Activated naive CD8-positive, alpha-beta T cell treated with anti-CD3 and anti-CD28 coated beads, Interleukin-2, amount 50 U/mL, for 24 hours (primary cell): ENCODE data around the gene ZNF296.
"Not testable (repeated sequence)": the region's sequence is repeated elsewhere in the genome, so short reads cannot be mapped to it uniquely, and the experiment has no call there.

ENCODE experiments used
- ATAC-seq: fragments of 150-1000 bp; cut with Tn5 transposase; one replicate; pipeline ENCODE4 v1.10.0; 2021
- DNase-seq: peaks from one replicate; pipeline ENCODE4 v3.0.0; 2021
- H3K27ac Mint-ChIP-seq: one replicate; pipeline ENCODE4 v1.8.0; 2021; ENCODE audit warnings: mild to moderate bottlenecking, mixed read lengths
- H3K27me3 Mint-ChIP-seq: one replicate; pipeline ENCODE4 v1.8.0; 2021; ENCODE audit warnings: mixed read lengths
- H3K36me3 Mint-ChIP-seq: one replicate; pipeline ENCODE4 v1.8.0; 2021; ENCODE audit warnings: low read depth, mixed read lengths
- H3K4me1 Mint-ChIP-seq: one replicate; pipeline ENCODE4 v1.8.0; 2021; ENCODE audit warnings: mixed read lengths
- H3K4me3 Mint-ChIP-seq: one replicate; pipeline ENCODE4 v1.8.0; 2021; ENCODE audit warnings: mild to moderate bottlenecking, moderate library complexity, mixed read lengths
- H3K9me3 Mint-ChIP-seq: one replicate; pipeline ENCODE4 v1.8.0; 2021; ENCODE audit warnings: mixed read lengths

Gene ZNF296

GRCh38 chr19:45112111-45112827 lies 36.0 kb upstream of the ZNF296 start:
- Mint-ChIP-seq H3K36me3 (no peaks in the 10 kb centered on the region), H3K27ac (no peak overlapping the region), H3K9me3 (no peaks in the 10 kb centered on the region), H3K4me3 (no peak overlapping the region), H3K27me3 (no peaks in the 10 kb centered on the region), H3K4me1 (peaks cover 59% of the 10 kb centered on the region)
- no peak for ATAC-seq
- no peak for DNase-seq

GRCh38 chr19:45110851-45111266 lies 34.6 kb upstream of the ZNF296 start:
- DNase-seq: no peak
- H3K27me3 Mint-ChIP-seq: no peaks in the 10 kb centered on the region
- H3K9me3 Mint-ChIP-seq: no peaks in the 10 kb centered on the region
- ATAC-seq: peak; percentile 89
- H3K36me3 Mint-ChIP-seq: no peaks in the 10 kb centered on the region
- no peak overlapping the region for H3K4me3 Mint-ChIP-seq
- no peak overlapping the region for H3K27ac Mint-ChIP-seq
- H3K4me1 Mint-ChIP-seq: peaks cover 45% of the 10 kb centered on the region

GRCh38 chr19:45107621-45108150 lies 31.4 kb upstream of the ZNF296 start:
- Mint-ChIP-seq H3K27ac (no peak overlapping the region), H3K27me3 (no peaks in the 10 kb centered on the region), H3K9me3 (no peaks in the 10 kb centered on the region), H3K4me1 (peaks cover 55% of the 10 kb centered on the region), H3K4me3 (no peak overlapping the region), H3K36me3 (no peaks in the 10 kb centered on the region)
- ATAC-seq (no peak), DNase-seq (no peak)

GRCh38 chr19:45106363-45106762 lies 30.1 kb upstream of the ZNF296 start:
- not testable (repeated sequence) for DNase-seq, H3K9me3 Mint-ChIP-seq, H3K27ac Mint-ChIP-seq, H3K27me3 Mint-ChIP-seq, H3K36me3 Mint-ChIP-seq, ATAC-seq, H3K4me3 Mint-ChIP-seq
- H3K4me1 Mint-ChIP-seq: peaks cover 55% of the 10 kb centered on the region

GRCh38 chr19:45104658-45105349 lies 28.5 kb upstream of the ZNF296 start:
- H3K4me3 Mint-ChIP-seq: no peak overlapping the region
- no peak for DNase-seq
- no peaks in the 10 kb centered on the region for H3K36me3 Mint-ChIP-seq
- no peaks in the 10 kb centered on the region for H3K27me3 Mint-ChIP-seq
- H3K9me3 Mint-ChIP-seq: no peaks in the 10 kb centered on the region
- H3K27ac Mint-ChIP-seq: peak overlapping the region; percentile 61
- peak; percentile 8 for ATAC-seq
- H3K4me1 Mint-ChIP-seq: peaks cover 43% of the 10 kb centered on the region

- H3K4me1 Mint-ChIP-seq: peaks cover 49% of the 10 kb centered on the region
- no peaks in the 10 kb centered on the region for H3K27me3 Mint-ChIP-seq
- H3K9me3 Mint-ChIP-seq: no peaks in the 10 kb centered on the region
- no peaks in the 10 kb centered on the region for H3K36me3 Mint-ChIP-seq
- H3K4me3 Mint-ChIP-seq: peak overlapping the region; percentile 34
- DNase-seq: no peak
- H3K27ac Mint-ChIP-seq: no peak overlapping the region
- ATAC-seq: no peak
Measured at GRCh38 chr19:45103508-45104319, 27.4 kb upstream of the ZNF296 start.

GRCh38 chr19:45103156-45103507 lies 26.9 kb upstream of the ZNF296 start:
- Mint-ChIP-seq H3K9me3 (no peaks in the 10 kb centered on the region), H3K4me1 (peaks cover 55% of the 10 kb centered on the region)

GRCh38 chr19:45102481-45102880 lies 26.2 kb upstream of the ZNF296 start:
- Mint-ChIP-seq H3K36me3 (no peaks in the 10 kb centered on the region), H3K27me3 (no peaks in the 10 kb centered on the region), H3K4me1 (peaks cover 56% of the 10 kb centered on the region), H3K4me3 (no peak overlapping the region), H3K9me3 (no peaks in the 10 kb centered on the region), H3K27ac (no peak overlapping the region)
- DNase-seq (no peak), ATAC-seq (no peak)

More at GRCh38 chr19:45103156-45103507, 26.9 kb upstream of the ZNF296 start:
- ATAC-seq (peak; percentile 55), DNase-seq (no peak)
- Mint-ChIP-seq H3K27ac (no peak overlapping the region), H3K27me3 (no peaks in the 10 kb centered on the region), H3K36me3 (no peaks in the 10 kb centered on the region), H3K4me3 (peak overlapping the region; percentile 34)

- H3K4me3 Mint-ChIP-seq: no peak overlapping the region
- no peaks in the 10 kb centered on the region for H3K36me3 Mint-ChIP-seq
- no peak overlapping the region for H3K27ac Mint-ChIP-seq
- no peaks in the 10 kb centered on the region for H3K9me3 Mint-ChIP-seq
- H3K4me1 Mint-ChIP-seq: peaks cover 61% of the 10 kb centered on the region
- H3K27me3 Mint-ChIP-seq: no peaks in the 10 kb centered on the region
- ATAC-seq: no peak
- no peak for DNase-seq
Measured at GRCh38 chr19:45101806-45102205, 25.5 kb upstream of the ZNF296 start.

- ATAC-seq (no peak), DNase-seq (no peak)
- Mint-ChIP-seq H3K27me3 (no peaks in the 10 kb centered on the region), H3K4me1 (peaks cover 71% of the 10 kb centered on the region), H3K27ac (no peak overlapping the region), H3K9me3 (no peaks in the 10 kb centered on the region), H3K4me3 (no peak overlapping the region), H3K36me3 (no peaks in the 10 kb centered on the region)
Measured at GRCh38 chr19:45100846-45101252, 24.6 kb upstream of the ZNF296 start.

GRCh38 chr19:45100201-45100600 lies 23.9 kb upstream of the ZNF296 start:
- no peaks in the 10 kb centered on the region for H3K9me3 Mint-ChIP-seq
- H3K4me1 Mint-ChIP-seq: peaks cover 72% of the 10 kb centered on the region
- no peak for DNase-seq
- H3K27ac Mint-ChIP-seq: no peak overlapping the region
- ATAC-seq: no peak
- no peaks in the 10 kb centered on the region for H3K27me3 Mint-ChIP-seq
- H3K4me3 Mint-ChIP-seq: no peak overlapping the region
- H3K36me3 Mint-ChIP-seq: no peaks in the 10 kb centered on the region

- no peaks in the 10 kb centered on the region for H3K9me3 Mint-ChIP-seq
- H3K27ac Mint-ChIP-seq: no peak overlapping the region
- H3K4me1 Mint-ChIP-seq: peaks cover 71% of the 10 kb centered on the region
- DNase-seq: no peak
- H3K27me3 Mint-ChIP-seq: no peaks in the 10 kb centered on the region
- H3K4me3 Mint-ChIP-seq: no peak overlapping the region
- H3K36me3 Mint-ChIP-seq: no peaks in the 10 kb centered on the region
- no peak for ATAC-seq
Measured at GRCh38 chr19:45099467-45100191, 23.4 kb upstream of the ZNF296 start.

GRCh38 chr19:45098521-45099466 lies 22.5 kb upstream of the ZNF296 start:
- Mint-ChIP-seq H3K27ac (no peak overlapping the region), H3K4me3 (no peak overlapping the region), H3K27me3 (no peaks in the 10 kb centered on the region), H3K4me1 (peaks cover 70% of the 10 kb centered on the region), H3K9me3 (no peaks in the 10 kb centered on the region), H3K36me3 (peaks cover 2% of the 10 kb centered on the region)
- no peak for DNase-seq
- no peak for ATAC-seq
